Adipocyte (in vitro differentiated cells): Measurements from ENCODE around the gene LRMDA.
A peak's percentile ranks its signal among the peaks of the same experiment; 100 is the strongest.

Source experiments
- DNase-seq: peaks from one replicate; pipeline ENCODE4 v3.0.0-alpha.2; 2015; ENCODE audit warnings: low read depth
- H3K27me3 ChIP-seq: replicated peaks from 2 replicates; pipeline ENCODE4 v1.7.0; 2013; ENCODE audit warnings: mild to moderate bottlenecking, low read length, moderate library complexity; ENCODE audit not compliant: control insufficient read depth, insufficient read depth
- H3K36me3 ChIP-seq: 2 replicates; pipeline ENCODE4 v1.7.0; 2013; ENCODE audit warnings: low read length, mild to moderate bottlenecking, moderate library complexity; ENCODE audit not compliant: control insufficient read depth, insufficient read depth, severe bottlenecking
- H3K4me1 ChIP-seq: 2 replicates; pipeline ENCODE4 v1.7.0; 2013; ENCODE audit warnings: mild to moderate bottlenecking, low read length, moderate library complexity; ENCODE audit not compliant: control insufficient read depth, insufficient read depth
- H3K4me3 ChIP-seq: 2 replicates; pipeline ENCODE4 v1.7.0; 2013; ENCODE audit warnings: mild to moderate bottlenecking, low read length, moderate library complexity
- H3K9ac ChIP-seq: 2 replicates; pipeline ENCODE4 v1.7.0; 2013; ENCODE audit warnings: mild to moderate bottlenecking, low read length, moderate library complexity
- H3K9me3 ChIP-seq: 2 replicates; pipeline ENCODE4 v1.7.0; 2013; ENCODE audit warnings: mild to moderate bottlenecking, low read length, moderate library complexity; ENCODE audit not compliant: control insufficient read depth

LRMDA gene

DNA sequence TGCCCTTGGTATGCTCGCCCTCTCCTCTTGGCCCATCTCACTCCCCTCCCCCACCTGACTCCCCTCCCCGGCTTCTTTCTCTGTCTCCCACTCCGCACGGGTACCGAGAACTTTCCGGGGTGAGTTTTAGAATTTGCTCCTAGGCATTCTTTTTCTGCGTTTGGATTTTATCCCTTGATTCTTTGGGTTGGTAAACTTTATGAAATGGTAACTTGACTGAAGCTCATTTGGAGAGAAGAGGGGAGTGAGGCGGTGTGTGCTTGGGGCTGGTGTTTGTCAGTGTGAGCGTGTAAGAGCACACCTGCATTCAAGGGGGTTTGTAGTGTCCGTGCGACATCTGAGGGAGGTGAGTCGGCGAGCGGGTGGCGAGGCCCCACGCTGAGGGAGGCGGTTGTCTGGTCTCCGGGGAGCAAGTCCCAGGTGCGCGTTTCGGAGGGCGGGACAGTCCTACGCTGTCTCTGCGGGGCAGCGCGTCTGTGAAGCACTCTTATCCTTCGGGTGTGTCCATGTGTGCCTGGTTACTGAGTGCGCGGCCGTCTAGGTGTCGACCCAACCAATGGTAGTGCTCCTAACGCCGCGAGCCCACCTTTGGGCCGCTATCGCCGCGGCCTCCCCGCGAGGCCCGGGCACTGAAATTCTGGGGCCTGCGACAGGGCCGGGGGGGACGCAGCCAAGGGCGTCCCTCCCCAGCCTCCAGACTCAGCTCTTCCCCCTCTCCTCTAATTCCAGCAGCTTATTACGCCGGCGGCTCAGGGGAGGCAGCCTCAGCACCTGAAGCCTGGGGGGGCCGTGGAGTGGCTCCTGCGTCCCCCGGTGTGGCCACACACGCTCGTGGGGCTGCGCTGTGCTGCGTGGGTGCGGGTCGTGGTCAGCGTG lies 27.2 kb upstream of the LRMDA start:
- Histone ChIP-seq H3K4me1 (peaks cover 14% of the 10 kb centered on the region), H3K9ac (peak overlapping the region; percentile 100), H3K36me3 (peaks cover under 1% of the 10 kb centered on the region), H3K4me3 (peak overlapping the region; percentile 95), H3K9me3 (no peaks in the 10 kb centered on the region), H3K27me3 (no peaks in the 10 kb centered on the region)
- DNase-seq, result peak; percentile 22

DNA sequence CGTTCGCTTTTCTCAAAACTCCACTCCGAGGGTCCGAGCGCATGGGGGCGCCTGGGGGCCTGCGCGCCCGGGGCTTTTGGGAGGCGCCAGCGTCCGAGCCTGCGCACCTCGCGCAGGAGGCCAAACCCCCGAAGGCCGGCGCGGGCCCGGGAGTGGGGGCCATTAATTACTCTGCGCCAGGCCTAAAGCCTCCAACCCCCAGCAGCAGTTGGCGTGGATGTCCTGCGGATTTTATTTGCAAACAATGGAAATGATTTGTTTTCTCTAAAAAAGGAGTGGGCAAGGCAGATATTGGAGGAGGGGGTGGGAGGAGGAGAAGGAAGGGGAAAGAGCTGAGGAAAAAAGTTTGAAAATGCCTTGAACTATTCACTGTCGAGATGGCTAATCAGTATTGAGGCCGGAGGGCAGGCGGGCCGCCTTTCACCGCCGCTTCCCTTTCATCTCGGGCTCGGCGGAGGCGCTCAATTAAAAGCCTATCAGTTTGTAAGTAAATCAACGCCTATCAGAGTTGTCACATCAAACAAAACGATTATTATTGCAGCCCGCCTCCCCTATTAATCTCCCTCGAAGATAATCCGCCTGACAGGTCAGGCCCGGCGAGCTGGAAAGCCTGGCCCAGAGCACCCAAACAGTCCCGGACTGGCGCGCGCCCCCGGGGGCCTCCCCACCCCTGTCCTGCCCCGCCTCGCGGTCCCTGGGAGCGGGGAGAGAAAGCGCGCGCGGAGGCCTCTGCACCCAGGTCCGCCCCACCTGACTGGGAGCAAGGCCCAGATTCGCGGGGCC lies 26.4 kb upstream of the LRMDA start:
- Histone ChIP-seq H3K36me3 (no peaks in the 10 kb centered on the region), H3K4me1 (peaks cover 14% of the 10 kb centered on the region), H3K27me3 (no peaks in the 10 kb centered on the region), H3K9me3 (no peaks in the 10 kb centered on the region), H3K4me3 (peak overlapping the region; percentile 95), H3K9ac (peak overlapping the region; percentile 100)
- no peak for DNase-seq

DNA sequence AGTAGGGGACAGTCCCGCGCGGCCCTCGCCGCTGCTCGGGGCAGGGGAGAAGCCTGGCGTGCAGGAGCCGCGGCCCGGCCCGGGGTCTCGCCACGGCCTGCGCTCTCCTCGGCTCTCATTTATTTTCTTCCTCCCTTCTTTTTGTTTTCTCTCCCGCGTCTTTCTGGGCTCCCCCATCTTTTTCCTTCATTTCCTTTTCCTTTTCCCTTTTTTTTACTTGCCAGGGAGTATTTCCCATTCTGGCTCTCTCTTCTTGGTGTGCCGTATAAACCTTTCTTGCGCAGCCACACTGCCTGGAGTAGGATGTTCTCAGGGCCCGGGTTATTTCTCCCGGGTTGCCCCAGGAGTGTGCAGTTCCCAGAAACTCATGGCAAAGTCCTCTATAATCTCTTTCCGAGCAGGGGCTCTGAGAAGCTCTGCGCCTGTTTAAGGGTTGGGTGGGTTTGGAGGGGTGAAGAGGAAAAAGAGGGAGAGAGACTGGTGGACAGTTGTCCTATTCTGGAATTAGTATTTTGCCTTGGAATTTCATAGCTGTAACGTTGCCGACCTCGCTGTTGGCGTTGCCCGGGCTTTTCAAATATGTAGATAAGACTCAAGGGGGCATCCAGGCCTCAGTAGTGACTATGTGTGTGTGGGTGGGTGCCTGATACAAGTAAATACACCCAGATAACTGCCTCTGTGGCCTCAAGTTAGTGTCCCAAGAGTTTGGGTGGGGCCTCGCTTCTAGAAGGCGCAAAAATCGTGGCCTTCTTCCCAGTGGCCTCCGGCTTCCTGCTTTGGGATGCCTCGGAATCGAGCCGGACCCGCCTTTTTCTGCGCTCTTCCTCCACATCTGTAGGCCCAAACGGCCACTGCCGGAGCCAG lies 25.6 kb upstream of the LRMDA start:
- H3K4me3 ChIP-seq, result peak overlapping the region; percentile 95
- no peaks in the 10 kb centered on the region for H3K9me3 ChIP-seq
- H3K9ac ChIP-seq, result peak overlapping the region; percentile 100
- peaks cover 14% of the 10 kb centered on the region for H3K4me1 ChIP-seq
- H3K36me3 ChIP-seq, result no peaks in the 10 kb centered on the region
- no peaks in the 10 kb centered on the region for H3K27me3 ChIP-seq
- DNase-seq, result no peak

DNA sequence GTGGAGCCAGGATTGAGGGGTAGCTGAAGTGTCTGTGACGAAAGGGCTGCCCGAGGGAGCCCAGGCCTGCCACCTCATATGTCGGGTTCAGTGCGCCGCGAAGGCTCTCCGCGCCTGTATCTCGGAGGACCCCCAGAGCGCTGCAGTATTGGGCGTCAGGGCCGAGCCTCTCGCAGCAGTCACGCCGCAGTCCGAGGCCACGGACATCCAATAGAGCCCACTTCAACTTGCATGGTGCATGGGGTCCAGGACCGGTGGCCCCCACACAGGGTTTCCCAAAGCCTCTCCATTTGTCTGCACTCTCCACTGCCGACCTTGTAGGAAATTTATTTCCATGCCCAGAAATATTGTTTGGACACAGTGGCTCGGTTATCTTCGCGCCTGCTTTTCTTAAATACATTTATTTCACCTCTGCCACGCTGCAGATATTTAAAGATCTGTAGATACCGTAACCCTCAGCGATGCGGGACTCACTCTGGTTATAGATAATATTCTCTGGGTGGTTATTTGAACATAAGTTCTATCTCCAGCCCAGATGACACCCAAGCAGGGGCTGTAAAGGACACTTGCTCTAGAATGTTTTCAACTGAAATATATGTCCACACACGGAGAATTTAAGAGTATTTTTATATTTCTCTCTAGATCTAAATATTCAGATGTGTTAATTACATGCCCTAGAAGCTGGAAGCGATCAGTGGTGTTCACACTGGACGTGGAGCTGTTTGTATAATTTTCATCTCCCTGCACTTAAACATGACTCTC lies 24.8 kb upstream of the LRMDA start:
- peaks cover 14% of the 10 kb centered on the region for H3K4me1 ChIP-seq
- H3K36me3 ChIP-seq, result no peaks in the 10 kb centered on the region
- peak overlapping the region; percentile 100 for H3K9ac ChIP-seq
- no peaks in the 10 kb centered on the region for H3K27me3 ChIP-seq
- H3K9me3 ChIP-seq, result no peaks in the 10 kb centered on the region
- peak overlapping the region; percentile 95 for H3K4me3 ChIP-seq
- no peak for DNase-seq

DNA sequence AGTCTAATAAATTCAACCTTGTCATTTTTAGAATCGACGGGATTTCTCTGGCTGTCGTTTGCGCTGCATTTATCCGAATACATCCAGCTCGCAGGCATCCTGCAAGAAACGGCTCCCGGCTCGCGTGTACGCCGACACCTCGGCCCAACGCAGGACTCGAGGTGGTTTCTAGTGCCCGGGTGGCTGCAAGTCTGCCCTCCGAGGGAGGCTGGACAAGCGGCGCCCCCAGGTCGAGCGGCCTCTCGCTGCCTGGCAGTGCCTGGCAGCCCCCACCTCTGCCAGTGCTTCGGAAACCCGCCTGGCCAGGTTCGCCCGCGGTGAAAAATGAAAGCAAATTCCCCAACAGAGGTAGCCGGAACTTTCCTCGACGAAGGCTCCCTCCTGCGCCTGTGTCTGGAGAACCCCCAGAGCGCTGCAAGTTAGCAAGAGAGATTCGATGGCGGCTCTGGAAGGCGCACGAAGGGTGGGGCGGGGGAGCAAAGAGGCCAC lies 24.2 kb upstream of the LRMDA start:
- Histone ChIP-seq H3K4me1 (peaks cover 14% of the 10 kb centered on the region), H3K27me3 (no peaks in the 10 kb centered on the region), H3K9me3 (no peaks in the 10 kb centered on the region), H3K36me3 (no peaks in the 10 kb centered on the region), H3K9ac (peak overlapping the region; percentile 98), H3K4me3 (peak overlapping the region; percentile 92)
- no peak for DNase-seq

DNA sequence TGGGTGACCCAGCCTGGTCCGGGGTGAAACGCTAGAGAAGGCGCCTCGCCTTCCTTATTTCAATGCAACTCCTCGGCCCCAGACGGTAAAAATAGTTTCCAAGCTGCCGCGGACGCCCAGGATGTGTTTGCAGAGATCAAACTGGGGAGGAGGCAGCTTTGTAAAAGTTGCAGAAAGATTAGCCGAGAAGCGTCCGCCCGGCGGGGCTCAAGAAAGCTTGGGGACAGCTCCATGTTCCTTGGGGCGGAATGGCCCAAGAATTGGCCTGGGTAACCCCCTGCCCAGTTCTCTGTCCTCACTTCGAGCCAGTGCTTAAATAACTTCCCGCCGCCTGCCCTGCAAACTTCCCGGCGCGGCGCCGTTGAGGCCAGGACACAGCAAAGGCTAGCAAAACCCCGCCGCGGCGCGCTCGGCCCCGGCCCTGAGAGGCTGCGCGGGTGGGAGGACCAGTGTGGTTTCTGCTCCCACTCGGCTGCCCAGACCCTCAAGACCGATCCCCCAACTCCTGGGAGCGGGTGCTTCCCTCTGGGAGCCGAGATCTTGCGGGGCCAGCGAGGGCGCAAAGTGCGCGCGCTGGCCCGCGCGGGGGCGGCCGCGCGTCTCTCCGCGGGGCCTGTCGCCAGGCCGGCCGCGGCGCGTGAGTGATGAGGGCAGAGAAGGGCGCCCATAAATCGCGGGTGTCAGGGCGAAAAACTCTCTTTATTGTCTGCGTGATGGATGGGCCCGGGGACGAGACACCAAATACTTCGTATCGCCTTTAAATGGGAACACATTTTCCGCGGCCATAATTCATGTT lies 23.5 kb upstream of the LRMDA start:
- Histone ChIP-seq H3K9me3 (no peaks in the 10 kb centered on the region), H3K36me3 (no peaks in the 10 kb centered on the region), H3K9ac (peak overlapping the region; percentile 98), H3K4me3 (peak overlapping the region; percentile 92), H3K4me1 (peaks cover 14% of the 10 kb centered on the region), H3K27me3 (no peaks in the 10 kb centered on the region)
- peak; percentile 64 for DNase-seq

DNA sequence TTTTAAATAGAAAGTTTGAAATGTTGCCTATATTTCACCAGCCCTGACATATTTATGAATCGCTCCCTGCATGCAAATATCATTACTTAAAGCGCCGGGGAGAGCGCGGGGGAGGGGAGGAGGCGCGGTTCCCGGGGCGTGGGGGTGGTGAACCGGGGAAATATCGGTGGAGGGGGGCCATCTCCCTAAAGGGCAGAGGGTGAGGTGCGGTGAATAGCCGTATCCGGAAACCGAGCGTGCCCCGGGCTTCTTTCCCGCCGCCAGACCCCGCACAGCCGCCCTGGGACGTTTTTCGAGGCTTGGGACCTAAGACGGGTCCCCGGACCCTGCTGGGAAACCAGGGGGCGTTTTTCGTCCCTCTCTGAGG lies 22.9 kb upstream of the LRMDA start:
- H3K27me3 ChIP-seq, result no peaks in the 10 kb centered on the region
- H3K9ac ChIP-seq, result peak overlapping the region; percentile 98
- DNase-seq, result peak; percentile 37

DNA sequence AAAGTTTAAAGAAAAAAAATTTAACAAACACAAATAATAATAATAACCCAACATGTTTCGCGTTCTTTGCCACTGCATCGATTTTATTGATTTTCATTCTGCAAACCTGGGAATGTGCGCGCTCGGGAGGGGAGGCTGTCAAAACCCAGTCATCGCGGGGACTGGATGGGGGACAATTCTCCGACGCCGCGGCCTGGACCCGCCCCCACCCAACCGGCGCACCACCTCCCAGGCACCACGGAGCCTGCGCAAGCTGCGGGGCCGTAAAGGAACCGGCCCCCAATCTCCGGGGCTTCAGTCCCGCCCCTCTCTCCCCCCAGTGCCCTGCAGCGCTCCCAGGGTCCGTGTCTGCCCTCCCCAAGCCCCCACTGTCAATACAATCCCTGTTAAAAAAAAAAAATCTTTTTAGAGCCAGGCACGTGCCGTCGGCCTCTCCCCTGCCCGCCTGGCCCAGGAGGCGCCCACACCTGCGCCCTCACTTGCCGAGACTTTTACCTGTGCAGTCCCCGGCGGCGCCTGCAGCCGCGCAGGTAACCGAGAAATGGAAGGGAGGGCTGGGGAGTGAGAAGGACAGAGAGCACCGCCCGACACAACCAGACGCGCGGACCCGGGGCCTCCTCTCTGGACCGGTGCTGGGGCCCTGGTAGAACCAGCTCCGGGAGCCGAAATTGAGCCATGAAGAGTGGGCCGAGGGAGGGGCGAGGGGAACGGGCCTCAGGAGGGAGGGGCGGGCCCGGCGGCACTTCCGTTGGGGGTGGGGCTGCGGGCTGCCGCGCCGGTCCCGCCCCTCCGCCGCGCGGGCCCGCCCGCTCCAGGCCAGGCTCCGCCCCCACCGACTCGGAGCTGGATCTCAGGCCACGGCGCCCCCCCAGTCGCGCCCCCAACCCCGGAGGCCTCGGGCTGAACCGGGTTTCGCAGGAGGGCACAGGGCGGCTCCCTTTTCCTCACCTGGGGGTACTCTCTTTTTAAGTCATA lies 22.2 kb upstream of the LRMDA start:
- Histone ChIP-seq H3K36me3 (no peaks in the 10 kb centered on the region), H3K9me3 (no peaks in the 10 kb centered on the region), H3K27me3 (no peaks in the 10 kb centered on the region), H3K4me1 (peaks cover 14% of the 10 kb centered on the region), H3K4me3 (peak overlapping the region; percentile 92), H3K9ac (peak overlapping the region; percentile 98)
- peak; percentile 82 for DNase-seq

More for the DNA sequence above, 22.9 kb upstream of the LRMDA start:
- Histone ChIP-seq H3K4me3 (peak overlapping the region; percentile 92), H3K4me1 (peaks cover 14% of the 10 kb centered on the region), H3K9me3 (no peaks in the 10 kb centered on the region), H3K36me3 (no peaks in the 10 kb centered on the region)
